ENCODE measurements around the gene CDH23. TPM values are rescaled to one million over a fixed set of nuclear protein-coding genes. Genes with fewer than 3 reads are reported as not detected.
A peak's percentile ranks its signal among the peaks of the same experiment; 100 is the strongest.

The CDH23 gene
- total RNA-seq, 1 experiment from 2014 or later, result 7.8 TPM

- Histone ChIP-seq H3K27me3 (ENCODE audit: insufficient read depth, low read depth) (no peaks in the 10 kb centered on the region), H3K4me2 (no peak overlapping the region), H3K9me3 (ENCODE audit: insufficient read depth, low read depth) (no peaks in the 10 kb centered on the region), H2AFZ (no peak overlapping the region), H4K20me1 (ENCODE audit: insufficient read depth) (no peaks in the 10 kb centered on the region), H3K4me3 (no peak overlapping the region), H3F3A (ENCODE audit: insufficient read depth, low read depth) (no peaks in the 10 kb centered on the region), H3K79me2 (ENCODE audit: low read depth) (no peaks in the 10 kb centered on the region), H3K4me1 (replicated peaks; ENCODE audit: insufficient read depth) (peaks cover 16% of the 10 kb centered on the region), H3K9me2 (ENCODE audit: insufficient read depth) (no peaks in the 10 kb centered on the region), H3K27ac (no peak overlapping the region), H3K36me3 (ENCODE audit: low read depth) (no peaks in the 10 kb centered on the region)
- POLR2A ChIA-PET (ENCODE audit: unreplicated experiment), result no interaction called here
- TF ChIP-seq EZH2 (IDR thresholded peaks at IDR 0.05; ENCODE audit: low read depth), result no peak
- no peak for TF ChIP-seq CTCF (conservative IDR thresholded peaks at IDR 0.05)
- BruUV-seq (replicated peaks), result no TSS peak
- no peak for DNase-seq
- intact Hi-C loops (cut with micrococcal nuclease; ENCODE audit: unreplicated experiment), result no loop called here
- CTCF ChIA-PET, result no interaction called here
Measured at GRCh38 chr10:71637305-71637704, 240.6 kb downstream of the CDH23 start.

GRCh38 chr10:71638064-71638821 lies 241.5 kb downstream of the CDH23 start:
- Histone ChIP-seq H3K27ac (no peak overlapping the region), H3F3A (ENCODE audit: insufficient read depth, low read depth) (no peaks in the 10 kb centered on the region; the same call in 1 of the 2 replicates), H3K79me2 (ENCODE audit: low read depth) (no peaks in the 10 kb centered on the region), H4K20me1 (ENCODE audit: insufficient read depth) (no peaks in the 10 kb centered on the region), H3K4me2 (peak overlapping the region; percentile 22), H3K9me3 (ENCODE audit: insufficient read depth, low read depth) (no peaks in the 10 kb centered on the region), H3K4me3 (no peak overlapping the region), H3K36me3 (ENCODE audit: low read depth) (no peaks in the 10 kb centered on the region), H3K9me2 (ENCODE audit: insufficient read depth) (no peaks in the 10 kb centered on the region), H3K4me1 (replicated peaks; ENCODE audit: insufficient read depth) (peaks cover 16% of the 10 kb centered on the region), H3K27me3 (ENCODE audit: insufficient read depth, low read depth) (no peaks in the 10 kb centered on the region), H2AFZ (no peak overlapping the region)
- intact Hi-C loops (cut with micrococcal nuclease; ENCODE audit: unreplicated experiment), result no loop called here
- TF ChIP-seq EZH2 (IDR thresholded peaks at IDR 0.05; ENCODE audit: low read depth) (no peak), CTCF (conservative IDR thresholded peaks at IDR 0.05) (no peak)
- BruUV-seq (replicated peaks), result no TSS peak
- DNase-seq, result peak; percentile 27 to 82
- CTCF ChIA-PET, result no interaction called here
- POLR2A ChIA-PET (ENCODE audit: unreplicated experiment), result no interaction called here

GRCh38 chr10:71638822-71639719 lies 242.4 kb downstream of the CDH23 start:
- H3K27ac ChIP-seq, result no peak overlapping the region
- no peak overlapping the region for H3K4me3 ChIP-seq
- H4K20me1 ChIP-seq (ENCODE audit: insufficient read depth), result no peaks in the 10 kb centered on the region
- H3F3A ChIP-seq (ENCODE audit: insufficient read depth, low read depth), result no peaks in the 10 kb centered on the region; the same call in 1 of the 2 replicates
- no peaks in the 10 kb centered on the region for H3K9me3 ChIP-seq (ENCODE audit: insufficient read depth, low read depth)
- POLR2A ChIA-PET (ENCODE audit: unreplicated experiment), result no interaction called here
- no peaks in the 10 kb centered on the region for H3K9me2 ChIP-seq (ENCODE audit: insufficient read depth)
- H3K4me1 ChIP-seq (replicated peaks; ENCODE audit: insufficient read depth), result peaks cover 16% of the 10 kb centered on the region
- no peaks in the 10 kb centered on the region for H3K79me2 ChIP-seq (ENCODE audit: low read depth)
- no peaks in the 10 kb centered on the region for H3K36me3 ChIP-seq (ENCODE audit: low read depth)
- no peak for DNase-seq
- no peak for TF ChIP-seq EZH2 (IDR thresholded peaks at IDR 0.05; ENCODE audit: low read depth)
- no peak for TF ChIP-seq CTCF (conservative IDR thresholded peaks at IDR 0.05)
- no peak overlapping the region for H2AFZ ChIP-seq
- BruUV-seq (replicated peaks), result no TSS peak
- CTCF ChIA-PET, result interaction anchor here (1.1 kb wide), 1 partner anchor 58 kb away, joined by 3 read pairs; no protein-coding TSS in a partner anchor
- intact Hi-C loops (cut with micrococcal nuclease; ENCODE audit: unreplicated experiment), result no loop called here
- no peaks in the 10 kb centered on the region for H3K27me3 ChIP-seq (ENCODE audit: insufficient read depth, low read depth)
- peak overlapping the region; percentile 22; the same call in 1 of the 2 replicates for H3K4me2 ChIP-seq
